ENCODE results near the gene AKAP9. TPM values are rescaled to one million over a fixed set of nuclear protein-coding genes. Genes with fewer than 3 reads are reported as not detected.

AKAP9 gene
- total RNA-seq, 2 donors from 2014 or later, result 57.0 to 61.9 TPM

GRCh38 chr7:92010215-92010614, 69.6 kb downstream of the AKAP9 start:
- Histone ChIP-seq H3K9ac (ENCODE audit: extremely low read depth, low read length, poor library complexity, severe bottlenecking) (no peak overlapping the region), H3K4me3 (ENCODE audit: low read length) (no peak overlapping the region), H3K4me1 (ENCODE audit: control insufficient read depth, insufficient read depth, low read length) (no peaks in the 10 kb centered on the region), H3K27ac (ENCODE audit: low read depth, low read length) (no peak overlapping the region), H3K36me3 (ENCODE audit: control insufficient read depth, insufficient read depth, low read length) (peaks cover 73% of the 10 kb centered on the region), H3K27me3 (ENCODE audit: control insufficient read depth, insufficient read depth, low read length, poor library complexity, severe bottlenecking) (no peaks in the 10 kb centered on the region), H3K9me3 (ENCODE audit: control insufficient read depth, low read length) (peaks cover 66% of the 10 kb centered on the region)
- Mint-ChIP-seq H3K27me3 (ENCODE audit: insufficient read depth) (no peaks in the 10 kb centered on the region), H3K4me1 (no peaks in the 10 kb centered on the region), H3K4me3 (no peak overlapping the region), H3K36me3 (ENCODE audit: low read depth) (peaks cover 86% of the 10 kb centered on the region), H3K27ac (no peak overlapping the region), H3K9me3 (peaks cover 53% of the 10 kb centered on the region)
- no peak for TF ChIP-seq CTCF (conservative IDR thresholded peaks at IDR 0.05)
- WGBS, 2 experiments (ENCODE audit: insufficient coverage in 1 of 2, insufficient read length in 1 of 2), result 88 to 91% methylated on average over 5 of the region's 5 CpGs
- no peak for DNase-seq

- TF ChIP-seq CTCF (conservative IDR thresholded peaks at IDR 0.05), result no peak
- Mint-ChIP-seq H3K4me1 (no peaks in the 10 kb centered on the region), H3K9me3 (peaks cover 37% of the 10 kb centered on the region), H3K36me3 (ENCODE audit: low read depth) (peaks cover 72% of the 10 kb centered on the region), H3K27me3 (ENCODE audit: insufficient read depth) (no peaks in the 10 kb centered on the region), H3K27ac (no peak overlapping the region), H3K4me3 (no peak overlapping the region)
- Histone ChIP-seq H3K4me3 (ENCODE audit: low read length) (no peak overlapping the region), H3K36me3 (ENCODE audit: control insufficient read depth, insufficient read depth, low read length) (peaks cover 75% of the 10 kb centered on the region), H3K4me1 (ENCODE audit: control insufficient read depth, insufficient read depth, low read length) (no peaks in the 10 kb centered on the region), H3K27ac (ENCODE audit: low read depth, low read length) (no peak overlapping the region), H3K9me3 (ENCODE audit: control insufficient read depth, low read length) (peaks cover 41% of the 10 kb centered on the region), H3K9ac (ENCODE audit: extremely low read depth, low read length, poor library complexity, severe bottlenecking) (no peak overlapping the region), H3K27me3 (ENCODE audit: control insufficient read depth, insufficient read depth, low read length, poor library complexity, severe bottlenecking) (no peaks in the 10 kb centered on the region)
- no peak for DNase-seq
Observed at GRCh38 chr7:92013611-92014010, 72.9 kb downstream of the AKAP9 start.

GRCh38 chr7:92020636-92021035, 80.0 kb downstream of the AKAP9 start:
- no peak overlapping the region for H3K9ac ChIP-seq (ENCODE audit: extremely low read depth, low read length, poor library complexity, severe bottlenecking)
- H3K36me3 Mint-ChIP-seq (ENCODE audit: low read depth), result peaks cover 56% of the 10 kb centered on the region
- H3K27ac Mint-ChIP-seq, result no peak overlapping the region

More at GRCh38 chr7:92020636-92021035, 80.0 kb downstream of the AKAP9 start:
- TF ChIP-seq CTCF (conservative IDR thresholded peaks at IDR 0.05), result no peak
- H3K27me3 ChIP-seq (ENCODE audit: control insufficient read depth, insufficient read depth, low read length, poor library complexity, severe bottlenecking), result no peaks in the 10 kb centered on the region
- Mint-ChIP-seq H3K4me3 (no peak overlapping the region), H3K4me1 (no peaks in the 10 kb centered on the region), H3K27me3 (ENCODE audit: insufficient read depth) (no peaks in the 10 kb centered on the region), H3K9me3 (peaks cover 10% of the 10 kb centered on the region)
- peaks cover 86% of the 10 kb centered on the region for H3K36me3 ChIP-seq (ENCODE audit: control insufficient read depth, insufficient read depth, low read length)
- peaks cover 21% of the 10 kb centered on the region for H3K9me3 ChIP-seq (ENCODE audit: control insufficient read depth, low read length)
- H3K27ac ChIP-seq (ENCODE audit: low read depth, low read length), result no peak overlapping the region
- no peaks in the 10 kb centered on the region for H3K4me1 ChIP-seq (ENCODE audit: control insufficient read depth, insufficient read depth, low read length)
- H3K4me3 ChIP-seq (ENCODE audit: low read length), result no peak overlapping the region
- DNase-seq, result no peak
